T-helper 9 cell (primary cell): ENCODE measurements around the gene WDR91.

Experiments
- DNase-seq: peaks from one replicate; pipeline ENCODE4 v3.0.0-alpha.2; 2020

The WDR91 gene

GRCh38 chr7:135197343-135197742, 14.0 kb downstream of the WDR91 start:
- no peak for DNase-seq

GRCh38 chr7:135195968-135196629, 15.2 kb downstream of the WDR91 start:
- DNase-seq = no peak

GRCh38 chr7:135195156-135195555, 16.2 kb downstream of the WDR91 start:
- no peak for DNase-seq

GRCh38 chr7:135194494-135195095, 16.7 kb downstream of the WDR91 start:
- no peak for DNase-seq

GRCh38 chr7:135193615-135194081, 17.7 kb downstream of the WDR91 start:
- DNase-seq = no peak

GRCh38 chr7:135192914-135193536, 18.3 kb downstream of the WDR91 start:
- DNase-seq = no peak

GRCh38 chr7:135190703-135191102, 20.6 kb downstream of the WDR91 start:
- no peak for DNase-seq

- DNase-seq = no peak
Observed at GRCh38 chr7:135189961-135190360, 21.4 kb downstream of the WDR91 start.

GRCh38 chr7:135189221-135189662, 22.1 kb downstream of the WDR91 start:
- no peak for DNase-seq

- DNase-seq = no peak
Observed at GRCh38 chr7:135188298-135188984, 22.9 kb downstream of the WDR91 start.

GRCh38 chr7:135186841-135187253, 24.5 kb downstream of the WDR91 start:
- no peak for DNase-seq

GRCh38 chr7:135186261-135186540, 25.1 kb downstream of the WDR91 start:
- DNase-seq = no peak

- DNase-seq = no peak
Observed at GRCh38 chr7:135185471-135186260, 25.7 kb downstream of the WDR91 start.

- no peak for DNase-seq
Observed at GRCh38 chr7:135184254-135184841, 27.0 kb downstream of the WDR91 start.

GRCh38 chr7:135183478-135183877, 27.8 kb downstream of the WDR91 start:
- DNase-seq = no peak

GRCh38 chr7:135181929-135182678, 29.2 kb downstream of the WDR91 start:
- DNase-seq = no peak

- no peak for DNase-seq
Observed at GRCh38 chr7:135181261-135181928, 29.9 kb downstream of the WDR91 start.

- no peak for DNase-seq
Observed at GRCh38 chr7:135180122-135180521, 31.2 kb downstream of the WDR91 start.

GRCh38 chr7:135179321-135179925, 31.9 kb downstream of the WDR91 start:
- DNase-seq = no peak

GRCh38 chr7:135178364-135178763, 33.0 kb downstream of the WDR91 start:
- no peak for DNase-seq
